H9 (cell line): Measurements from ENCODE around the gene PNPLA1. TPM values are rescaled to one million over a fixed set of nuclear protein-coding genes. Genes with fewer than 3 reads are reported as not detected.

Source experiments
- DNase-seq: peaks from one replicate; pipeline ENCODE4 v3.0.0-alpha.2; 2017
- H2AFZ ChIP-seq: one replicate; pipeline ENCODE4 v1.6.1; 2013; ENCODE audit warnings: mild to moderate bottlenecking, low read length, control low read depth, moderate library complexity
- H2AK5ac ChIP-seq: 2 replicates; pipeline ENCODE4 v1.6.1; 2013; ENCODE audit warnings: low read length, control low read depth, mixed read lengths; ENCODE audit not compliant: insufficient read length
- H2BK120ac ChIP-seq: one replicate; pipeline ENCODE4 v1.6.1; 2013; ENCODE audit warnings: low read depth, mild to moderate bottlenecking, low read length, control low read depth, inconsistent platforms; ENCODE audit not compliant: poor library complexity, severe bottlenecking
- H2BK12ac ChIP-seq: 2 replicates; pipeline ENCODE4 v1.6.1; 2013; ENCODE audit warnings: low read length, control low read depth, mixed read lengths, low read depth; ENCODE audit not compliant: insufficient read length
- H2BK15ac ChIP-seq: 2 replicates; pipeline ENCODE4 v1.6.1; 2013; ENCODE audit warnings: low read depth, low read length, control low read depth
- H2BK20ac ChIP-seq: one replicate; pipeline ENCODE4 v1.6.1; 2013; ENCODE audit warnings: low read depth, mild to moderate bottlenecking, low read length, control low read depth, inconsistent platforms; ENCODE audit not compliant: poor library complexity, severe bottlenecking
- H2BK5ac ChIP-seq: 2 replicates; pipeline ENCODE4 v1.6.1; 2013; ENCODE audit warnings: low read length, control low read depth, mixed read lengths; ENCODE audit not compliant: insufficient read length
- H3K14ac ChIP-seq: 2 replicates; pipeline ENCODE4 v1.6.1; 2013; ENCODE audit warnings: low read length, control low read depth; ENCODE audit not compliant: insufficient read depth
- H3K18ac ChIP-seq: 2 replicates; pipeline ENCODE4 v1.6.1; 2013; ENCODE audit warnings: low read depth, mild to moderate bottlenecking, mixed read lengths, low read length, control low read depth; ENCODE audit not compliant: insufficient read length
- H3K23ac ChIP-seq: 2 replicates; pipeline ENCODE4 v1.6.1; 2013; ENCODE audit warnings: low read length, control low read depth, mixed read lengths, low read depth; ENCODE audit not compliant: insufficient read length
- H3K23me2 ChIP-seq: 2 replicates; pipeline ENCODE4 v1.6.1; 2013; ENCODE audit warnings: low read depth, mild to moderate bottlenecking, mixed read lengths, low read length, control low read depth; ENCODE audit not compliant: insufficient read length, poor library complexity, severe bottlenecking
- H3K27ac ChIP-seq: 2 replicates; pipeline ENCODE4 v1.5.1; 2013; ENCODE audit warnings: low read length, control low read depth, mixed read lengths, low read depth; ENCODE audit not compliant: insufficient read length
- H3K27me3 ChIP-seq: 2 replicates; pipeline ENCODE4 v1.6.1; 2013; ENCODE audit warnings: low read length, control low read depth, inconsistent platforms; ENCODE audit not compliant: insufficient read depth
- H3K4ac ChIP-seq: 2 replicates; pipeline ENCODE4 v1.6.1; 2013; ENCODE audit warnings: low read depth, mild to moderate bottlenecking, control low read depth, inconsistent platforms, low read length, moderate library complexity
- H3K4me1 ChIP-seq: 2 replicates; pipeline ENCODE4 v1.6.1; 2013; ENCODE audit warnings: low read length, control low read depth, inconsistent platforms; ENCODE audit not compliant: insufficient read depth
- H3K4me2 ChIP-seq: 2 replicates; pipeline ENCODE4 v1.6.1; 2013; ENCODE audit warnings: low read length, control low read depth, mixed read lengths; ENCODE audit not compliant: insufficient read length, insufficient read depth
- H3K56ac ChIP-seq: 2 replicates; pipeline ENCODE4 v1.6.1; 2013; ENCODE audit warnings: low read depth, mild to moderate bottlenecking, mixed read lengths, low read length, control low read depth; ENCODE audit not compliant: insufficient read length
- H3K79me1 ChIP-seq: 2 replicates; pipeline ENCODE4 v1.6.1; 2013; ENCODE audit warnings: low read depth, mild to moderate bottlenecking, moderate library complexity, low read length, control low read depth, inconsistent platforms; ENCODE audit not compliant: insufficient read depth, poor library complexity, severe bottlenecking
- H3K79me2 ChIP-seq: 2 replicates; pipeline ENCODE4 v1.6.1; 2013; ENCODE audit warnings: low read length, control low read depth, inconsistent platforms; ENCODE audit not compliant: insufficient read depth
- H3K9ac ChIP-seq: 2 replicates; pipeline ENCODE4 v1.6.1; 2013; ENCODE audit warnings: low read length, control low read depth, mixed read lengths; ENCODE audit not compliant: insufficient read length; ENCODE audit errors: extremely low read depth
- H3K9me3 ChIP-seq: one replicate; pipeline ENCODE4 v1.6.1; 2013; ENCODE audit warnings: low read depth, low read length, inconsistent platforms; ENCODE audit not compliant: control insufficient read depth
- H3T11ph ChIP-seq: one replicate; pipeline ENCODE4 v1.6.1; 2013; ENCODE audit warnings: mild to moderate bottlenecking, low read length, control low read depth, inconsistent platforms
- H4K20me1 ChIP-seq: one replicate; pipeline ENCODE4 v1.6.1; 2013; ENCODE audit not compliant: control insufficient read depth, insufficient read length, insufficient read depth
- H4K5ac ChIP-seq: 2 replicates; pipeline ENCODE4 v1.6.1; 2013; ENCODE audit warnings: low read depth, mild to moderate bottlenecking, mixed read lengths, low read length, control low read depth; ENCODE audit not compliant: insufficient read length
- H4K8ac ChIP-seq: replicated peaks from 2 replicates; pipeline ENCODE4 v1.6.1; 2013; ENCODE audit warnings: low read length, control low read depth, mixed read lengths, low read depth; ENCODE audit not compliant: insufficient read length
- H4K91ac ChIP-seq: 2 replicates; pipeline ENCODE4 v1.6.1; 2013; ENCODE audit warnings: low read depth, mild to moderate bottlenecking, moderate library complexity, mixed read lengths, low read length, control low read depth; ENCODE audit not compliant: insufficient read length
- H3K27ac Mint-ChIP-seq, 3 experiments: 2 replicates in 2 of 3; 3 replicates in 1 of 3; pipeline ENCODE4 v1.8.0; 2020 to 2021; ENCODE audit warnings: mixed read lengths in 3 of 3, mild to moderate bottlenecking in 1 of 3, moderate library complexity in 1 of 3
- H3K27me3 Mint-ChIP-seq: 2 replicates; pipeline ENCODE4 v1.8.0; 2021; ENCODE audit warnings: low read depth, mild to moderate bottlenecking, moderate library complexity, mixed read lengths
- H3K36me3 Mint-ChIP-seq, 3 experiments: 2 replicates in 2 of 3; 3 replicates in 1 of 3; pipeline ENCODE4 v1.8.0; 2020 to 2021; ENCODE audit warnings: low read depth in 3 of 3, mixed read lengths in 3 of 3; ENCODE audit not compliant: insufficient read depth in 1 of 3
- H3K4me1 Mint-ChIP-seq, 2 experiments: 2 replicates each; pipeline ENCODE4 v1.8.0; 2020; ENCODE audit warnings: mixed read lengths in 2 of 2
- H3K4me3 Mint-ChIP-seq, 2 experiments: 2 replicates in 1 of 2; 3 replicates in 1 of 2; pipeline ENCODE4 v1.8.0; 2020 to 2021; ENCODE audit warnings: mild to moderate bottlenecking in 2 of 2, mixed read lengths in 2 of 2, moderate library complexity in 1 of 2
- H3K9me3 Mint-ChIP-seq, 2 experiments: 2 replicates in 1 of 2; 3 replicates in 1 of 2; pipeline ENCODE4 v1.8.0; 2020; ENCODE audit warnings: mild to moderate bottlenecking in 2 of 2, mixed read lengths in 2 of 2, moderate library complexity in 1 of 2
- WGBS: extraction: QIAGEN DNeasy Blood & Tissue Kit; methylation state at CpG from one replicate; pipeline ENCODE4 v1.1.7; 2013; ENCODE audit warnings: missing lambda C conversion rate, low lambda C conversion rate, mixed read lengths; ENCODE audit not compliant: insufficient read length; ENCODE audit errors: extremely low coverage; 5-methylcytosine and 5-hydroxymethylcytosine counted together
- total RNA-seq: library from RNA; stranded (reverse); gene quantifications from 2 replicates; pipeline ENCODE4 v1.2.1, GENCODE V29; 2021
- TF ChIP-seq, protein P1 (sequence below): fragments of 200-600 bp; sonication (generic); conservative IDR thresholded peaks from 3 replicates; pipeline ENCODE4 v1.8.0; 2021; ENCODE audit warnings: antibody characterized with exemption, mild to moderate bottlenecking

PNPLA1 gene
- total RNA-seq, 1 experiment from 2014 or later, result 0.09 TPM

DNA sequence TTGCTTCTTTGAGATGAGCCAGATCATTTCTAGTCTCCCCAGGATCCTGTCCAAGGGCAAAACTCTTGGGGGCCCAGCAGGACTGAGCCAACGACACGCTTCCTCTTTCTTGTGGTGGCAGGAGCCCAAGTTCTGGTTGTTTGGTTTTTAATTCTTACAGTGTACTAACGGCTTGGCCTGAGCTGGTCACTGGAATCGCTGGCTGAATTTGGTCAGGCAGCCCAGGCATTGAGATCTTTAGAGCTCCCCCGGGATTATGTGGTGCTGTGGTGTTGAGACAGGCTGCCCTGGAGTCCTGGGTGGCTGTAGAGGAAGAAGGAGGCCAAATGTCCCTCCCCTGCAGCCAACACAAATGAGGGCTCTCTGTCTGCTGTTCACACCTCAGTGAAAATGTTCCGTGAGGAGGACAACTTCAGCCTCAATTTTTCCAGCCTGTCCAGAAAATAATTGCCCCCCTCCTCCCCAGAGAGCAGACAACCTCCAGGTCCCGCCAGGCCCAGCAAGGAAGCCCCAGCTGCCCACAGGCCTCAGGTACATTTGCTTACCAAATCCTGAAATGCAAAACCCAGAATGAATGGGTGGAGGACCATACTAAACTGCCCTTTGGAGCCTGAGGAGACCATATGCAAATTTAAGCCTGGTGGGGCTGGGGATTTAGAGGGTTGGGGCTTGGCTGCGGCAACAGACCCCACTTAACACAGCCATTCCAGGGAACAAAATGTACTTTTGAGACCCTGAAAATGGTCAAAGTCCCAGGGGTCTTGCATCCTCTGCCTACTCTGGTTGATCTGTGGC lies 43.2 kb downstream of the PNPLA1 start:
- Histone ChIP-seq H3K27me3 (no peaks in the 10 kb centered on the region), H2AK5ac (no peak overlapping the region), H3K4me1 (no peaks in the 10 kb centered on the region), H3T11ph (no peak overlapping the region), H4K91ac (no peak overlapping the region), H3K9ac (no peak overlapping the region), H2BK120ac (no peak overlapping the region), H2BK5ac (no peak overlapping the region), H3K18ac (no peak overlapping the region), H4K5ac (no peak overlapping the region), H3K23me2 (no peaks in the 10 kb centered on the region), H3K79me1 (no peaks in the 10 kb centered on the region), H3K4ac (no peak overlapping the region), H3K14ac (no peak overlapping the region), H2BK20ac (no peak overlapping the region), H4K20me1 (no peaks in the 10 kb centered on the region), H3K56ac (no peak overlapping the region), H4K8ac (no peak overlapping the region), H2AFZ (no peak overlapping the region), H3K23ac (no peak overlapping the region), H3K4me2 (no peak overlapping the region), H3K79me2 (no peaks in the 10 kb centered on the region), H3K27ac (no peak overlapping the region), H3K9me3 (no peaks in the 10 kb centered on the region), H2BK15ac (no peak overlapping the region), H2BK12ac (no peak overlapping the region)
- DNase-seq, result no peak
- Mint-ChIP-seq H3K4me3 (no peak overlapping the region), H3K27me3 (peaks cover 9% of the 10 kb centered on the region), H3K4me1 (peaks cover 11 to 26% of the 10 kb centered on the region in 2 experiments), H3K27ac (no peak overlapping the region), H3K36me3 (no peaks in the 10 kb centered on the region; a peak in 1 of 7 replicates), H3K9me3 (peaks cover 0 to 1% of the 10 kb centered on the region in 2 experiments; a peak in 1 of 5 replicates)
- WGBS, result no CpG with 5 or more reads among the region's 8 CpGs
- TF ChIP-seq, protein P1, sequence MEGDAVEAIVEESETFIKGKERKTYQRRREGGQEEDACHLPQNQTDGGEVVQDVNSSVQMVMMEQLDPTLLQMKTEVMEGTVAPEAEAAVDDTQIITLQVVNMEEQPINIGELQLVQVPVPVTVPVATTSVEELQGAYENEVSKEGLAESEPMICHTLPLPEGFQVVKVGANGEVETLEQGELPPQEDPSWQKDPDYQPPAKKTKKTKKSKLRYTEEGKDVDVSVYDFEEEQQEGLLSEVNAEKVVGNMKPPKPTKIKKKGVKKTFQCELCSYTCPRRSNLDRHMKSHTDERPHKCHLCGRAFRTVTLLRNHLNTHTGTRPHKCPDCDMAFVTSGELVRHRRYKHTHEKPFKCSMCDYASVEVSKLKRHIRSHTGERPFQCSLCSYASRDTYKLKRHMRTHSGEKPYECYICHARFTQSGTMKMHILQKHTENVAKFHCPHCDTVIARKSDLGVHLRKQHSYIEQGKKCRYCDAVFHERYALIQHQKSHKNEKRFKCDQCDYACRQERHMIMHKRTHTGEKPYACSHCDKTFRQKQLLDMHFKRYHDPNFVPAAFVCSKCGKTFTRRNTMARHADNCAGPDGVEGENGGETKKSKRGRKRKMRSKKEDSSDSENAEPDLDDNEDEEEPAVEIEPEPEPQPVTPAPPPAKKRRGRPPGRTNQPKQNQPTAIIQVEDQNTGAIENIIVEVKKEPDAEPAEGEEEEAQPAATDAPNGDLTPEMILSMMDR, result no peak
